GM12801 (cell line): Measurements from ENCODE around the gene ADAMTS17.

Experiments used
- TF ChIP-seq, protein P1 (sequence below): IDR thresholded peaks from one replicate; pipeline ENCODE4 v1.5.1; 2011; ENCODE audit warnings: control low read depth; ENCODE audit not compliant: insufficient read length; ENCODE audit errors: extremely low read depth

ADAMTS17 gene

DNA sequence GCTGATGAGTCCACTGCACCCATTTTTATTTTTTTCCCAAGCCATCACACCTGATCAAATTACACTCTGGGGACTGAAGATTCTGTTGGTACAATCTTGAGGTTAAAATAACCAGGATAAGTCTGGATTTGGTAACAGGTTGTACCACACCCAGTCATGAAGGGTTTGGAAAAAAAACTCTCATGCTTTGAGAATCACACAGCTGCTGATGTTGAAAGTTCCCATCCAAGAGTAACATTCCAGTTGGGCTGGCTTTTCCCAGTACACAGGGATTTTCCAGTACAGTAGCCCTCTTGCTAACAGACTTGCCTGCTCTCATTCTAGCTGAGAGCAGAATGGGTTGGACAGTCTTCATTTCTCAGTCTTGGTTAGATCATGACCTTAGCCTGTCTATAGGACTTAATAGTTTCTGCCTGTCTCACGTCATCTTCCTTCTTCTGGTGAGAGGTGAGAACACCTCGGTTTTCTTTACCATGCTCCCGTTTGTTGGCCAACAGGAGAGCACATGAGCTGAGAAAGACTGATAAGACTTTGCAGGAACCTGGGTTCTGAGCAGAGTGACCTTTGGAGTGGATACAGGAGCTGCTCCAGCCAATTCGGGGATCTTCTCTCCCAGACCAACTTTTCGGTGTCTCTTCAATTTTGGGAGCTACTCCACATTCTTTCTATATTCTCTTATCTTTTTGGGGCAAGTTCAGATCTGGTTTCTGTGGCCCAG is 308.5 kb downstream of the ADAMTS17 start:
- TF ChIP-seq, protein P1, sequence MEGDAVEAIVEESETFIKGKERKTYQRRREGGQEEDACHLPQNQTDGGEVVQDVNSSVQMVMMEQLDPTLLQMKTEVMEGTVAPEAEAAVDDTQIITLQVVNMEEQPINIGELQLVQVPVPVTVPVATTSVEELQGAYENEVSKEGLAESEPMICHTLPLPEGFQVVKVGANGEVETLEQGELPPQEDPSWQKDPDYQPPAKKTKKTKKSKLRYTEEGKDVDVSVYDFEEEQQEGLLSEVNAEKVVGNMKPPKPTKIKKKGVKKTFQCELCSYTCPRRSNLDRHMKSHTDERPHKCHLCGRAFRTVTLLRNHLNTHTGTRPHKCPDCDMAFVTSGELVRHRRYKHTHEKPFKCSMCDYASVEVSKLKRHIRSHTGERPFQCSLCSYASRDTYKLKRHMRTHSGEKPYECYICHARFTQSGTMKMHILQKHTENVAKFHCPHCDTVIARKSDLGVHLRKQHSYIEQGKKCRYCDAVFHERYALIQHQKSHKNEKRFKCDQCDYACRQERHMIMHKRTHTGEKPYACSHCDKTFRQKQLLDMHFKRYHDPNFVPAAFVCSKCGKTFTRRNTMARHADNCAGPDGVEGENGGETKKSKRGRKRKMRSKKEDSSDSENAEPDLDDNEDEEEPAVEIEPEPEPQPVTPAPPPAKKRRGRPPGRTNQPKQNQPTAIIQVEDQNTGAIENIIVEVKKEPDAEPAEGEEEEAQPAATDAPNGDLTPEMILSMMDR = no peak

DNA sequence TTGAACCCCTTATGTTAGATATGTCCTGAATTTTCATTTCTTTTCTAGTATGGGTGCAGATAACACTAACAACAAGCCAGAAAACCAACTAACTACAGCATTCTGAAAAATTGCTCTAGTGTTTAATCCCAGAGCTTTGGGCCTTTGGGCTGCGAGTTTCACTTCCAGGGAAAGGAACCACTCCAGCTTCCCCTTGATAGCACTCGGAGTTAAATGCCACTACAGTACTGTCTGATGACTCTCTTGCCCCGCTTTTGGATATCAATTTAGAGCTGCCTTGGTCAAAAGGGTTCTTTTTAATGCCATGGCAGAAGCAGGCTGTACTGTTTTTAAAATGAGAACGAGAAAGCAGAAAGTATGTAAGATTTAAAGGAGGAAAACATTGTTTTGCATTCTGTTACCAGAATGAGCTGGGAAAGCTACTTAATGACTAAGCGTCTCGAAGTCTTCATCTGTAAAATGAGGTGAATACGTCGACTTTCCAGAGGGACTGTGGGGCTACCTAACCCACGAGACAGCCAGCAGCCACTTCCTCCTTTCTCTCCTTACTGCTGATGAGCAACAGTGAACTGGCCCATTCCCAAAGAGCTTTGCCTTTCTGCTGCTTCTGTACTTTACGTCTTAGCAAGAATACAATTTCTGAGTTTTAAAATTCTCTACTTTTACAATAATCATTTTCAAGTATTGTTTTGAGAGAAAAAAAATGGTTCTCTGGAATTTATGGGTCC is 309.3 kb downstream of the ADAMTS17 start:
- TF ChIP-seq, protein P1 = no peak

GRCh38 chr15:100031665-100032357 is 310.0 kb downstream of the ADAMTS17 start:
- TF ChIP-seq, protein P1 = no peak

GRCh38 chr15:100030586-100031229 is 311.1 kb downstream of the ADAMTS17 start:
- TF ChIP-seq, protein P1 = no peak

GRCh38 chr15:100029868-100030479 is 311.8 kb downstream of the ADAMTS17 start:
- TF ChIP-seq, protein P1 = no peak

DNA sequence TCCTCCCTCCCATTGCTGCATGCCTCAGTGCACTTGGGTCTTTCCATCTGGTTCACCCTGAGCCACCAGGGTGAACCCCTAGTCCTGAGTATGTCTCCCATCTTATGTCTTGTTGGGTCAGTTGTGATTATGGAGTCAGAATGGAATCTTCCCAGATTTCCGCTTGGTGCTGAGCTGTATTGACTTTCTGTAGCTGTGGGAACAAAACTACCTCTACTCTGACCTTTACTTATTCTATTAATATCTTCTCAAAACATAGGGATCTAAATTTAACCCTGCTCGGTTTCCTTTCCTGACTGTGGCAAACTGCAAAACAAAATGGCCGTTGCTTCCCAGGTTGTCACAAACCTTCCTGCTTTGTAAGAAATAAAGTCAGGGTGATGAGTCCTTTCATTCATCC is 312.7 kb downstream of the ADAMTS17 start:
- TF ChIP-seq, protein P1 = no peak

DNA sequence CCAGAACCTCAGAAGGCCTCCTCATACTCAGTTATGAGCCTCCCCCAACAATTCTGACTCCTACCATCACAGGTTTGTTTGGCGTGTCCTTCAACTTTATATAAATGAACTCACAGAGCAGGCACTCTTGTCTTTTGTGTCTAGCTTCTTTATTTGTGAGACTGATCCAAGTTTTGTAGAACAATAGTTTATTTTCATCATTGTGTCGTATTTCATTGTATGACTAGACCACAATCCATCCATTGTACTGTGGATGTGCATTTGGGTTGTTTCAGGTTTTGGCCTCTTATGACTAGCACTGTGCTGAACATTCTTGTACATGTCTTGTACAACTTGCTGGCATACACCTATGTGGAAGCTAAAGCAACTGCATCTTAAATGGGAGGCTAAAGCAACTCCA is 315.7 kb downstream of the ADAMTS17 start:
- TF ChIP-seq, protein P1 = no peak
